Stimulated activated CD4-positive, alpha-beta T cell treated with anti-CD3 and anti-CD28 coated beads, Interleukin-2, amount 100 ng/mL, for 4 hours (primary cell): ENCODE data around the gene IL6R.

Experiments
- DNase-seq: peaks from one replicate; pipeline ENCODE4 v3.0.0-alpha.2; 2020; ENCODE audit warnings: low read depth

IL6R gene

DNA sequence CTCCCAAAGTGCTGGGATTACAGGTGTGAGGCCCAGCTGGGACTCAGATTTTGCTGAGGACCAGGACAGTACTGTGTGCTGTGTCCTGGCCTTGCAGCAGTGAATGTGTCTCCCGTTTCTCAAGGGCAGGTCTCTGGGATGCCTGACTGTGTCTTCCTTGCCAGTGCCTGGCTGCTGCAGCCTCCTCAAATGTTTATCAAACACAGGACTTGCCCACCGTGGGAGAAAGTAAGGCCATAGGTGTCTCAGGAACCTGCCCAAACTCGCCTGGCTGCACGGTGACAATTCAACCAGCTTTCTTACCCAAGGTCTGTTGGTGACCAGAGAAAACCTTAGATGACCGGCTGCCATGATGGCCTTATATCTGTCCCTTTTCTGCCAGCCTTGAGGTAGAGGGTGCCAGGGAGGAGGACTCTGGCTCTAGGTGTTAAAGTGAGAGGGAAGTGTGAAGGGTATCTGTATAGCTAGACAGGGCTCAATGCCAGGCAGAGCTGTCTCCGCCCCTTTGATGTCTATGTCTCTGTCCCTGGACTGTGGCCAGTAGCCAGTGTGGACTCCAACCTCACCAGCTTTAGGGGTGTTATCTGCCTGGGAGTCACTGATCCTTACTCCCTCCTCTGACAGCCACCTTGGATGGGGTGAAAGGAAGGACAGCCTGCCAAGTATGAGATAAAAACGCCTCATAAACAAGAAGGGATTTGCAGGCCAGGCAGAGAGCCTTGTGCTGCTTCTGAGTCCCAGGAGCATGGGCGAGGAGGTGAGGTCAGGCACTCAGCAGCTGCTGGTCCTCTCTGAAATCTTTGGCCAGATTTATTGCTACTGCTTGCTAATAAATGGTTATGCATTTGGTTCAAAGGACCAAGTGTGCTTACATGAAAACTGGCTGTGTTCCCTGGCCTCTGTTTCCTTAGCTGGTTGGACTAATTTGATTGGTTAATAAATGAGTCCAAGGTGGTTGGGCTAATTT, 22.3 kb downstream of the IL6R start:
- DNase-seq: no peak

DNA sequence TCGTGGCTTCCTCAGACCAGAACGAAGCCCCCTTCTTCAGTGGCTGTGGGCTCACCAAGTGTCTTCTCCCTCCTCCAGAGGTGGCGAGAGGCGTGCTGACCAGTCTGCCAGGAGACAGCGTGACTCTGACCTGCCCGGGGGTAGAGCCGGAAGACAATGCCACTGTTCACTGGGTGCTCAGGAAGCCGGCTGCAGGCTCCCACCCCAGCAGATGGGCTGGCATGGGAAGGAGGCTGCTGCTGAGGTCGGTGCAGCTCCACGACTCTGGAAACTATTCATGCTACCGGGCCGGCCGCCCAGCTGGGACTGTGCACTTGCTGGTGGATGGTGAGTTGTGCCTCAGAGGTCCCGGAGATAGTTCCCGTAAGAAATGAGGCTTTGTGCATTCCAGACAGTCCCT, 24.0 kb downstream of the IL6R start:
- DNase-seq: no peak

DNA sequence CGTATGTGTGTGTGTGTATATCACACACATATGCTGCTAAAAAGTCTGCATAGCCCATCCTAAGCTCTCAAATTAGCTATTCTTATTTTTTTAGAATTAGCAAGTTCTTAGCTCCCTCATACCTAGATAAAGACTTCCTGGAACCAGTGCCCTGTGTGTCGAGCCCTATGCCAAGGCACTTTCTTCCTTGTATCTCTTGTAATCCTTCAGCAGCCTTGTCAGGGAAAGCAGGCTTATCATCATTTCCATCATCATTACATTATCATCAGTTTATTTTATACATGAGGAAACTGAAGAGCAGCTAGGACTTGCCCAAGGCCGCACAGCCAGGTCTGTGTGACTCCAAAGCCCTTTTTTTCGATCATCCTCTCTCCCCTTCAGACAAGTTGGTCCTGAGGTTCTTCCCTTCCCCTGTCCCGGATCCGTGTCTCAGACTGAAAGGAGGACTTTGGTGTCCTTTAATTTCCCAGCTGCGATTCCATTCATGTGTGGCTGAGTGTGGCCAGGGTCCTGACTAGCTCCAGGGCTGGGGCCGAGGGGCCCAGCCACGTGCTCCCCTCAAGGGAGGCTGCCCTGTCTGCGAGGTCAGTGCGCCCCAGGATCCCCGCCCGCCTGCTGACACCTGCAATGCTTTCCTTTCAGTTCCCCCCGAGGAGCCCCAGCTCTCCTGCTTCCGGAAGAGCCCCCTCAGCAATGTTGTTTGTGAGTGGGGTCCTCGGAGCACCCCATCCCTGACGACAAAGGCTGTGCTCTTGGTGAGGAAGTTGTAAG, 24.9 kb downstream of the IL6R start:
- DNase-seq: no peak

DNA sequence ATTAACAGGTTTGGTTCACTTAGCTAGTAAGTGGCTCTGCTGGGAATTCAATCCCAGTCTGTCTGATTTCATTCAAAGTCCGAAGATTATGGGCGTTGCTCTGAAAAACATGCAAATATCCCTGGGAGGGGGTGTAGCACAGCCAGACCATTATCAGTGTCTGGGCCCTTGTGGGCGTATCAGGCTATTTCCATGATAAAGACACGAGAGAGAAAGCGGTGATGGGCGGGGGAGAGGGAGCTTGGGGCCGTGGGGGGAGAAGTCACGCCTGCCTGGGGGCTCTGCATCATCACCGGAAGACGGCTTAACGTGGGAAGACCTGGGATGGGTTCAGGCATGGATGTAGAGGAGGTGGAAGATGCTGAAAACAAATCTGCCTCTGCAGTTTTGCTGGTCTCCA, 25.8 kb downstream of the IL6R start:
- no peak for DNase-seq

DNA sequence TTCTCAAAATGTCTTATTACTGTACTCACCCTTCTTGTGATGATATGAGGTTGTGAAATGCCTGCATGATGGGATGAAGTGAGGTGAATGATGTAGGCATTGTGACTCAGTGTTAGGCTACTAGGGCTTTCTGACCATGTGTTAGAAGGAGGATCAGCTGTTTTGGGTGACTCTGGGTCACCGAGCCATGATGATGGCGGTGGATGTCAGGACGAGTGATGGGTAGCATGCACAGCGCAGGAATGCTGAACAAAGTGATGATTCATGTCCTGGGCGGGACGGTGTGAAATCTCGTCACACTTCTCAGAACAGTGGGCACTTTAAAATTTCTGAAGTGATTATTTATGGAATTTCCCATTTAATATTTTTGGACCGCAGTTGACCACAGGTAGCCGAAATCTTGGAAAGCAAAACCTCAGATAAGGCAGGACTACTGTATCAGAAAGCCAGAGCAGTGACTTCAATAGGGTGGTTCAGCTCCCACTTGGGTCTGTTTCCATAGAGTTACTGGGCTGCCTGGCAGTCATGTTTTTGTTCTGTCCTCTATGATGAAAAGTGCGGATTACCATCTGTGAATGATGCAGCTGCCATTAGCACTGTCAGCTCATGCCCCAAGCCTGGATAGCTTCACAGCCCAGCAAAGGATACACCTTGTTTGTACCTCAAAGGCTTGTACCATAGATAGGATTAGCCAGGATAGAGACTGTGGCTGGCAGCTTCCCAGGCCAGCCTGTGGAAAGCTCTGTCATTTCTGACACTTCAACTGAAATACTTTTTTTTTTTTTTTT, 26.6 kb downstream of the IL6R start:
- DNase-seq: no peak

DNA sequence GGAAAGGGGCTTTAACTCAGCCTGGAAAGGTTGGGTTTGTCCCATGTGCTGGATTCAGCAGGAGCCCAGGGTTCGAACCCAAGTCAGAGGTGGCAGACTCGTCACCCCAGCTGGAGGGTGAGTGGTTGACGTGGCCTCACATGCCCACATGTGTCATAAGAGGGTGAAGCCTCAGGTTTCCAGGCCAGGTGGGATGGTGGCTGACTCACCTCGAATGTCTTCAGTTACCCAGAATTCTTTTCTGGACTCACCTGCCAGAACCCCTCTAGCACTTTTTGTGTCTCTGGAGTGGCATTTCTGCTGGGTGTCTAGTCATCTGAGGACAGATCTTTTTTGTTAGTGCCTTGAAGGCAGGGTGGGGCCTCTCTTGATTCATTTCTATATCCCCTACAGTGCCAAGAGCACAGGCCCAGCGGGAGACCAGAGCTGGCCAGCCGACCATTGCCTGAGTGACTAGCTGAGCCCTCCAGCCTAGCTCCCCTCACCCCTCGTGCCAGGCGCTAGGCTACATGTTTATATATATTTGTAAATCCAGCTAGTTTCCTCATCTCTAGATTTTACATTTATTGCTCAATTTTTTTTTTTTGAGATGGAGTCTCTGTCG, 28.1 kb downstream of the IL6R start:
- DNase-seq: peak; percentile 61

DNA sequence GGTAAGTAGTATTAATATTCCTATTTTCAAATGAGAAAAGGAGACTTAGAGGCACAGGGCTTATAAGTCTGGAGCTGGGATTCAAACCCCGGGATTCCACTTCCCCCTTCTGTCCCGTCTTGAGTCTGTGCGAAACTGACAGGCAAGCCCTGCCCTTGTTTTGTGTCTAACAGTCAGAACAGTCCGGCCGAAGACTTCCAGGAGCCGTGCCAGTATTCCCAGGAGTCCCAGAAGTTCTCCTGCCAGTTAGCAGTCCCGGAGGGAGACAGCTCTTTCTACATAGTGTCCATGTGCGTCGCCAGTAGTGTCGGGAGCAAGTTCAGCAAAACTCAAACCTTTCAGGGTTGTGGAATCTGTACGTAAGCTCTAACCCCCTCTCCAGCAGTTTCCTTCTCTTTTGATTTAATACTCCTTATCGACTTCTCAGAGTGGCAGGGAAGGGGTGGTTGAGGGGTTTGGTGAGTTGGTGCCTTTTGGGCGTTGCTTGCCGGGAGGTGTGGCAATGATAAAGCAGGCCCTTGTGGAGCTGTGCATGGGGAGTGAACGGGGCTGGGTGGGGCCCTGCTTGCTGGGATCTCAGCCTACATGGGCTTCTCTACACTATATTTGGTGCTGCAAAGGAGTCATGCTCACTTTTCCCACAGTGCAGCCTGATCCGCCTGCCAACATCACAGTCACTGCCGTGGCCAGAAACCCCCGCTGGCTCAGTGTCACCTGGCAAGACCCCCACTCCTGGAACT, 29.4 kb downstream of the IL6R start:
- DNase-seq: no peak

DNA sequence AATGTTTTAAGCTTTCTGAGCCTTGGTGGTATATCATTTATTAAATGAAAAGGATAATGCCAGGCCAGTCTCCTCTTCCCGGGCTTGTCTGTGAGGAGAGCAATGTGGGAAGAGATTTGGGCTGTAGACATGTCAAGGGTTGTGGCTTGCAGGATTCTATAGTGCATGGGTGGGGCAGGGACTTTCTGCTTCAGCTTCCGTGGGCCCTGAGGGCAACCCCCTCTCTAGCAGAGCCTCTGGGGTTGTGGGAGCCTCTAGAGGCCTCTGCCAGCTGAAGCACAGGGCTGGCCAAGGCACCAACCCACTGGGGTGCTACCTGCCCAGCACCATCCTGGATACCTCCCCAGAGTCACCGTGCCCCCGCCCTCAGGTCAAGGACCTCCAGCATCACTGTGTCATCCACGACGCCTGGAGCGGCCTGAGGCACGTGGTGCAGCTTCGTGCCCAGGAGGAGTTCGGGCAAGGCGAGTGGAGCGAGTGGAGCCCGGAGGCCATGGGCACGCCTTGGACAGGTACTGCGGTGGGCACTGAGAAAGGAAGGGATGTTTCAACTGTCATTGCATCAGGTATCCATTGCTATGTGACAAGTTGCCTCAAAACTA, 30.6 kb downstream of the IL6R start:
- DNase-seq: no peak

DNA sequence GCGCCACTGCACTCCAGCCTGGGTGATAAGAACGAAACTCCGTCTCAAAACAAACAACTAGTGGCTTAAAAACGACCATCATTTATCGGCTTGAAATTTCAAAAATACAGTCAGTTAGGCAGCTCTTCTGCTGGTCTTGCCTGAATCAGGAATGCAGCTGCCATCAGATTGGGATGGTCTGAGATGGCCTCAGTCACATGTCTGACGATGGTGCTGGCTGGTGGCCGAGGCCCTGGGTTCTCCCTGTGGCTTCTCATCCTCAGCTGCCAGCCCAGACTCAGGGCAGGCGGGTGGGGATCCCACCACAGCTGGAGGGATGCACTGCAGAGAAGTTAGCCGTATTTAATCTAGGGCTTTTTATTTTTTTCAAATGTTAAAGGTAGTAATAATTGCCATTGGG, 31.3 kb downstream of the IL6R start:
- DNase-seq: no peak

DNA sequence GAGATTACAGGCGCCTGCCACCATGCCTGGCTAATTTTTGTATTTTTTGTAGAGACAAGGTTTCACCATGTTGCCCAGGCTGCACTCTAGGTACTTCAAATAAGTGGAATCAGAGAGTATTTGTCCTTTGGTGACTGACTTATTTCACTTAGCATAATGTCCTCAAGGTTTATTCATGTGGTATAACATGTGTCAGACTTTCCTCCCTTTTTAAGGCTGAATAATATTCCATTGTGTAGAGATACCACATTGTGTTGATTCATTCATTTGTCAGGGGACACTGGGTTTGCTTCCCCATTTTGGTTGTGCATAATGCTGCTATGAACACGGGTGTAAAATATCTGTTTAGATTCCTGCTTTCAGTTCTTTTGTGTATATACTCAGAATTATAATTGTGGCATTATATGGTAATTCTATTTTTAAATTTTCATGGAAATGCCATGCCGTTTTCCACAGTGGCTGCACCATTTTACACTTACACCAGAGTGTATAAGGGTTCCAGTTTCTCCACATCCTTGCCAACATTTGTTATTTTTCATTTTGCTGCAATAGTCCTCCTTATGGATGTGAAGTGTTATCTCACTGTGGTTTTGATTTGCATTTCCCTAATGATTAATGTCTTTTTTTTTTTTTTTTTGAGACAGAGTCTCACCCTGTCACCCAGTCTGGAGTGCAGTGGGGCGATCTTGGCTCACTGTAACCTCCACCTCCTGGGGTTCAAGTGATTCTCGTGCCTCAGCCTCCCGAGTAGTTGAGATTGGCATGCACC, 35.1 kb downstream of the IL6R start:
- no peak for DNase-seq

DNA sequence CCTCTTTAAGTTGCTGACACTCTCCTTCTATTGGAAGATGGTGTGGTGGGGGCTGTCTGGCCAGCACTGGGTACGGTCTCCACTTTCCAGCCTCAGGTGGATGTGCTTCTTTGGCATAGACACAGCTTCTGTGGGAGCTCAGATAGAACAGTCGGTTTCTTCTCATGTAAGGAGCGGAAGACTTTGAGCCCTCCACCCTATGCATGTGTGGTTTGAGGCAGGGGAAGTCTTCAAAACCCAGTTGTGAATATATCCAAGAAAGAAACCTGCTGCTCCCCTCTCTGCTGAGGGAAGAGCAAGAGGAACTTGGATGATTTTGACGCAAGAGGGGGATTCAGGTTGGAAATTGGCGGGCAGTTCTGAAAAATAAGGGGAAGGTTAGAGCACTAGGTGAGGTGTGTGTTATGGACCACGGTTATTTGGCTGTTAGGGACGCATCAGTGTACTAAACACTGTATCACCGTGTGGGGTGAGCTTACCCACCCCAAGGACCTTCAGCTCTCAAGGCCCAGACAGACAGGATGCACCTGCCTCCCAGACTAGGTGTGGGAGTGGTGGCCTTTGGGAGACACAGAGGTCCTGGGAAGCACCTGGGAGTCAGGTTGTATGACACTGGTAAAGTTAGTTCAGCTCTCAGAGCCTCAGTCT, 36.2 kb downstream of the IL6R start:
- no peak for DNase-seq

DNA sequence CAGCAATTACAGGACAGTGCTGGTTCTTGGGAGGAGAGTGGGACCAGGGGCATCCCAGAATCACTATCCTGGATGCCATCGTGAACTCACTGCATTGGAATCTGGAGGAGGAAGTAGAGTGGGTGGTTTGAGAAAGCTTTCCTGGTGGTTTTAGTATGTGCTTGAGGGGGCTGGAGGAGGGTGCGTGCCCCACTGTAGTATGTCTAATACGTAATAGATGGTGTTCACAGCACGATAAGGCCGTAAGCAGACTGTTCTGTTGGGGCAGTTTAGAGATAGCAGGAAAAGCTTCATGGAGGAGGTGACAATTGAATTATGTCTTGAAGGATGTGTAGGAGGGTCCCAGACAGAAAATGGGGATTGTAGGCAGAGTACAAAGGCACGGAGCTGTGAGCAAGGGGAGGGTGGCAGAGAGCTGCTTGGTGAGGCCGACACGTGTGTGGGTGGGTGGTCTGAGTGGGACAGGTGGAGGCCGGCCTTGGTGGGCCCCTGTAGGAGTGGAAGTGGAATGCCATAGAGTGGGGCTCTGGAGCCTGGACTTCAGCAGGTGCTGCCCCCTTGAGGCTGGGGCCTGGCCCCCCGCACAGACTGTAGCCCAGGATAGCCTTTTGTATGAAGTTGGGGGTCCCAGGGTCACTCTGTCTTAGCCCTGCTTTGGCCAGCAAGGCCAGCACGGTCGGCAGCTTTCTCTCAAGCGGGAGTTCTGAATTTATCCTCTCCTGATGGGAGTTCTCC, 37.0 kb downstream of the IL6R start:
- DNase-seq: no peak

DNA sequence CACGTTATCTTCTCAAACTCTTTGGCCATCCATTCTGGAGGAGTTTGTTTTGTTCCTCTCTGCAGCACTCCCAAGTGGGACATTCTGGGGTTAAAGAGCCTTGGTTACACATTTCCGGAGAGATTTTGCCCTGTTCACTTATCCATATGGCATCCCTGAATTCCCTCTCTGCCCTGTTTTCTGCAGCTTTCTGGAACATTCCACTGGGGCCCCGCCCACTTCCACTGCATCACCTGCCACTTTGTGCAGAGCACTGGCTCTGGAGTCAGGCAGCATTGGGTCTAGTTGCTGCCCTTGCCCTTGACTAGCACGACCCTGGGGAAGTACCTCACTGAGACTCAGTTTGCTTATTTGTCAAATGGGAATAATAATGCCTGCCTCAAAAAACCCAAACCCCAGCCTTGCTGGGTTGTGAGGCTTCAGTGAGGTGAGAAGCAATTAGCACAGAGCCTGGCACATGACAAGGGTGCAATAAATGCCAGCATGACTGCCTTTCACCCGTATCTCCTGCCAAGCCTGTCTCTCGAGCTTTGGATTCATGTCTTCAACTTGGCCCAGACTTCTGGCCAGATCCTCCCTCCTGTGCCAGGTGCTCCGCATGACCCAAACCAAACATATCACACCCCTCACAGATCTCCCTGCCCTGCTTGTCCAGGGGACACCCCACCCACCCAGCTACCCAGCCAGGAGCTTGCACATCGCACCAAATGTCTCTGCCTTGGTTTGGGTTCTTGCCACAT, 38.3 kb downstream of the IL6R start:
- DNase-seq: no peak

DNA sequence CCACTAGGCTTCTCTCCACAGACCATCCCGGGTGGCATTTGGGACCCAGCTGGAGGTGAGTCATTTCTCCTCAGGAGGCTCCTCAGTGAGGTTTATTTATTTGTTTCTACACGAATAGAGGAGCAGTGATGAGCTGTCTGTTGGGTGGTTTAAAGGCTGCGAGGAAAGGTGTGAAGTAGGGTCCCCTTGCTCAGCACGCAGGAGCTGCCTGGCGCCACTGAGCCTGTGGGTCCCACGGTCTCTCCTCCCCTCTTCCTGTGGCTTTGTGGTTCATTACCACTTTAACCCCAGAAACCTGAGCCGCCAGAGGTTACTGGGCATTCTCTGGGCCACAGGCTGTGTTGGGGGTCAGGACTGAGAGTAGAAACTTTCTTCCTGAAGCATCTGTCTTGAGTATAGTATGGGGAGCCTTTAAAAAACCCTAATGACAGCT, 39.9 kb downstream of the IL6R start:
- DNase-seq: no peak

DNA sequence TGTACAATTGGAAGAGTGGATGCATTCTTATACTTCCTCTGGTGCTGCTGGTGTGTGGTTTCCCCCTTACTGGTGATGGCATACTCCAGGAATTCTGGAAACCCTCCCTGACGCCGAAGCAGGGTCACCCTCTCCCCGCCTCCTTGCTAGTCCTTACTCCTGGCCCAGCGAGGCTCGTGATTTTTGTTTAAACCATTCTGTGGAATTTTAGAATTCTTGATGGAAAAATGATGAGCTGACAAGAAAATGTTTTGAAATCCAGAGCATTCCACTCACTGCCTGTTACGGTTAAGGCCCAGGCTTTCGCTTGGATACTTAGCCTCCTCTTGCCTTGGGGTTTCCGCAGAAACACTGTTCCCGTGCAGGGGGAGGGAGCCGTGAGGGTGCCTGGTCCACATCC, 41.1 kb downstream of the IL6R start:
- DNase-seq: no peak

DNA sequence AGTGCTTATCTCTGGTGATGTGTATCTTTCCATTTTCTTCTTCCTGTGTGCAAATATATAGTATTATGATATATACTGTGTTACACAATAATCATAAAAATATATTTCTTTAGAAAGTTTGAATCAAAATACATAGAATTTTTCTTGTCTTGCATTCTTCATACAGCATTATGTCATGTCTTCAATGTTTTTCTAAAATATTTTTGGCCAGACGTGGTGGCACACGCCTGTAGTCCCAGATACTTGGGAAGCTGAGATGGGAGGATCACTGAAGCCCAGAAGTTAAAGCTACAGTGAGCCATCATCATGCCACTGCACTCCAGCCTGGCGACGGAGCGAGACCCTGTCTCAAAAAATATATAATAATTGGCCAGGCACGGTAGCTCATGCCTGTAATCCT, 41.6 kb downstream of the IL6R start:
- DNase-seq: no peak

DNA sequence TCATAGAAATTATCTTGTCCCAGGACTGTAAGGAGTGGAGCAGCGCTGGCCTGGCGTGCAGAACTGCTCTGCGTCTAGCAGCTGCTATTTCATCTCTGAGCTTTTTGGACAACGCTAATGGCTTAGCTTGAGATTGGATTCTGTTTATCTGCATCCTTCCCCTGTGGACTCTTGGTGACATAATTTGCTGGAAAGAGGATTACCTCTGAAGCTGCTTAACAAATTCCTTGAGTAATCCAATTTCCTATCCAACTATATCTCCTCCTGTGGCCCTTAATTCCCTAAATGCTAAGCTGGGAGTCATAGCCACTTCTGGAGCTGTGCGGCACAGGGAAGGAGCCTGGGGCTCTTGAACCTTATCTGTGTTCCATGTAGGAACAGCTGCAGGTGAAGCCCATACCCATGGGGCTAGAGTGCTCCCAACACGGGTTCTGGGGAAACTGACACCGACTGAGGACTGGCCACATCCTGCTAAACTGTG, 43.2 kb downstream of the IL6R start:
- DNase-seq: no peak

DNA sequence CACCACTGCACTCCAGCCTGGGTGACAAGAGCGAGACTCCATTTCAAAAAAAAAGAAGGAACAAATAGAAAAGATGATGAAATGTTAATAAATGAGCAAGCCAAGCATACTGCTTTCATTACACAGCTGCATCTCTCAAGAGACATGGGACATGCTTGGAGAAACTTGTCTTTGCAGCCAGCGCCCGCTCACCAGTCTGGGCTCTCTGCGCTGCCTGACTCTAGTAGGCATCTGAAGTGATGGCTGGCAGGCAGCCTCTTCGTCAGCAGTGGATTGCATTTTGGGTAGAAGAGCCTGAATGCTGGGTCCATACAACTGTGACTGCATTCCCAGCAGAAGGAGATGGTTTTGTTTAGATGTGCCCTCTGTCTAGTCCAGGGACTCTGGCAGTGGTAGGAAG, 48.0 kb downstream of the IL6R start:
- DNase-seq: no peak
